IPS-18c (cell line): ENCODE data around the gene DDX41.

Experiments used
- H3K4me3 ChIP-seq: 2 replicates; pipeline ENCODE4 v1.7.0; 2013; ENCODE audit warnings: low read depth, mild to moderate bottlenecking, low read length, moderate library complexity; ENCODE audit not compliant: insufficient read depth
- H3K9me3 ChIP-seq: one replicate; pipeline ENCODE4 v1.6.1; 2013; ENCODE audit warnings: mild to moderate bottlenecking, low read length, moderate library complexity; ENCODE audit not compliant: control insufficient read depth, insufficient read depth

The DDX41 gene

DNA sequence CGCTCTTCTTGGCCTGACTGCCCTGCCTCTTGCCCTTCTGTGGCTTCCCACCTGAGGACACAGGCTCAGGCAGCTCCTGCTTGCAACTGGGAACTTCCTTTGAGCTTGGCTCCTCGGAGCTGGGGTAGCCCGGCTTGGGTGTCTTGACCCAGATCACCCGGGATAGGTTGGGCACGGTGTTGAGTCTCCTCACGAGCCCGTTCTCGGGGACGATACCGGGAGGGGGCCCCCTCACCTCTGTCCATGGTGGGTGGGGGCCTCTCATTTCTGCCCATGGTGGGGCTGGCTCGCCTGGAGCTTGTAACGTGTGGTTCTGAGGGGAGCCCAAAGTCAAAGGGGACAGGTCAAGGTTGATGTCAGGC lies 7.8 kb upstream of the DDX41 start:
- Histone ChIP-seq H3K9me3 (no peaks in the 10 kb centered on the region), H3K4me3 (no peak overlapping the region)

DNA sequence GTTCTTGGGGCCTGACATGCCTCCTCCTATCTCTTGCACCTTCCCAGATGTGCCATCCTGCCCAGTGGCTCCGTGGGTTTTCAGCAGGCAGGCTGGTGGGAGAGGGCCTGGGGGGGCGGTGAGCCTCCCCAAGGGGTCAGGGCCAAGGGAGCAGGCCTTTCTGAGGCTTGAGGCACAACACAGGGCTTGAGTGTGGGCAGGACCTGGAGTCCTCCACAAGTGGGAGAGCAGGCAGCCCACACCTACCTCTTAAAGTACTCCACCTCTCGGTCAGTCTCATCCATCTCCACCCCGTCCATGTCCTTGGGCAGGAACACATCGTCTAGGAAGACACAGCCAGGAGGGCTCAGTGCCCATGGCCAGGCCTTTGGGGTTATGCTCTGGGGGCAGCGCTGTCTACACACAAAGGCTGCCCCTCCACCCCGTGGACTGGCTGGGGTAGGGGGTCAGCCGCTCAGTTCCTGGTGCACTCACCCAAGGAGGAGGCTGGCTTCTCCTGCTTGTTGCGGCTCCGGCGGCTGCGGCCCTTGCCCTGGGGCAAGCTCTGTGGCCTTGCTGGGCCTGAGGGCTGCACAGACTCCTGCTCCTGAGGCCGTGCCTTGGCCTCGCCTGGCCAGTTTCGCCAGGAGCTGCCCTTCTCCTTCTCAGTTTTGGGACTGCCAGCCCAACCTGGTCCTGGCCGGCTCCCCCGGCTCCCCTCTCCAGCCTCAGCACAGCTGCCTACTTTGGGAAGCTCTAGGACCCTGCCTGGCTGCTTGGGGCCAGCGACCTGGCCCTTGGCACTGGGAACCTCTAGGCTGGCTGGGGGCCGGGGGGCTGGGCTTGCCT lies 7.2 kb upstream of the DDX41 start:
- Histone ChIP-seq H3K4me3 (no peak overlapping the region), H3K9me3 (no peaks in the 10 kb centered on the region)

DNA sequence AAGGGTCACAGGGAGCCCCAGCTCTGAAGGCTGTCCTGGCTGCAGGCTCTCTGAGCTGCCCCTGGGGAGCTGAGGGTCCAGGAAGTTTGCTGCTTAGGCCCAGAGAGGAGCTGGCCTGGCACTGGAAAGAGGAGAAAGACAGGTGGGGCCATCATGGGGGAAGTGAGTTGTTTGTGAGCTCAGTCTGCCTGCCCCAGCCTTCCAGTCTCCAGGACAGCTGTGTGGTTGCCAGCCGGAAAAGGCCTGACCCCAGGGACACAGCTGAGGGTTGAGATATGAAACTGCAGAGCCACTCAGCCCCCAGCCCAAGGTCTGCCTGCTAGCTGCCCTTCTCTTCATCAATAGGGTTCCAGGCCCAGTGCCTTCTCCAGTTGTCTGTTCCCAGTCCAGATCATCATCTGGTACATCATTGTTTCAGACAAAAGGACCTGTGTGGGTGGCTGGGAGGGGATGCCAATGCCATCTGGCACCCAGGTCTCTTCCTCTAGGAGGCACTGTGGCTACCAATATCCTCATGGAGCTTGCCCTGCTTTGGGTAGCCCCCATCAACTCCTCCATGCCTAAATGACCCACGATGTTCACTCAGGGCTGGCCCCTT lies 4.3 kb upstream of the DDX41 start:
- no peaks in the 10 kb centered on the region for H3K9me3 ChIP-seq

DNA sequence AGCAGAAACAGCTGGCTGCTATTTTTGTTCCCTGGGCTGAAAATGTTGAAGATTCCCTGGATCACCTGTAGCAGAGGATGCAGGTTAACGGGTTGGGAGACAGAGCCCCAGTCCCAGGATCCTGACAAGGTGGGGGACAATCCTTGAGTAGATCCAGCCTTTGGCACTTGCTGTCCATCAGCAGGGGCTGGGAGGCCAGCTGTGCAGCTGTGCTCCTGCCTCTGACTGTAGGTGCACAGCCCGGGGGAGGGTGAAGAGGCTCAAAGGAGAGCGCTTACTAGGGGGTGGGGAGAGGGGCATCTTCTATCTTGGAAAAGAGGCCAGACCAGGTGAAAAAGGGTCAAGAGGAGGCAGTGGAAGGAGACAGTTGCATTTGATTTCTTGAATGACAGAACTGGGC lies 3.5 kb upstream of the DDX41 start:
- no peaks in the 10 kb centered on the region for H3K9me3 ChIP-seq

More for the DNA sequence above, 4.3 kb upstream of the DDX41 start:
- H3K4me3 ChIP-seq: no peak overlapping the region

DNA sequence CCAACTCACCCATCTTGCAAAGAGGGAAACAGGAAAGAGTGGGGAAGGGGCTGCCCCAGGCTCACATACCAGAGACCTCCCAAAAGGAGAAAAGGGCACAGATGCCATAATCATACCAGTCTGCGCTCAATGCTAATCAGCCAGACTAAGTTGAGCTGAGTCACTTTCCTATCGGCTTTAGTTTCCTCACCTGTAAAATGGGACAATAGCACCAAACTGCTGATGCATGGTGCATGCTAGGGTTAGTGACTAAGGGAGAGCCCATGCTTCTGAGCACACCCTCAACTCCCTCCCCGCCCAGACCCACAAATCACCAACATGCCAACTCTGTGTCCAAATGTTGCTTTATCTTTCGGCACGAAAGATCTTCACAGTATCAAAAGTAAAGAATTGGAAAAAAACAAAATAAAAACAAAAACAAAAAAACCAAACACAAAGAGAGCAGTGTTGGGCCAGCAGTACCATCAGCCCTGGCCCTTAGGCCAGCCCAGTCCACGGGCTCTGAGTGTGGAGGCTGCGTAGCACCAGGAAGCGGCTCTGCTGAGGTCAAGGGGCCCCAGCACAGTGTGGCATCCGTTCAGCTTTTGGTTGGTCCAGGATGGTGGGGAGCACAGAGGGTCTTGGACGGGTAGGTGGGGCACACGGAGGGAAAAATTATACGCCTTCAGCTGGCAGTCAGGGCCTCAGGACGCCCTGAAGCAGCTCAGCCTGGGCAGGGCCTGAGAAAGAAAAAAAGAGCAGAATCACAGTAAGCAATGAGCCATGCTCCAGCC lies 2.9 kb upstream of the DDX41 start:
- H3K4me3 ChIP-seq: no peak overlapping the region
- H3K9me3 ChIP-seq: no peaks in the 10 kb centered on the region

More for the DNA sequence above, 3.5 kb upstream of the DDX41 start:
- H3K4me3 ChIP-seq: no peak overlapping the region

DNA sequence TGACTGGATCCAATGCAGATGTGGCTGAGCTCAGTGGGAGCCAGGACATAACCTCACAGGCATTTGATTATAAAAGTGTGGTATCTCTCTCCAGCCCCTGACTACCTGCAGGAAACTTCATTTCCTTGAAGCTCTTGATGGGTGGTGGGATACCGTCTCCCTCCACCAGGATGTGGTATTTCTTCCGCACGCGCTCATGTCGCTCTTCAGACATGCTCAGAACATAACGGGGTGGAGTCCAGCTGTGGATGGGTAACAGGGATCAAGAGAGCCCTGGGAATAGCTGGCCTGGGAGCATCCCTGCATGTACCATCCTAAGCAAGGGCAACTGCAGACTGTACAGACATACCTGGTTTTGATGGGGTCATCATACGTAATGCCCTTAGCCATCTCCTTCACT lies 1.2 kb downstream of the DDX41 start:
- Histone ChIP-seq H3K9me3 (no peaks in the 10 kb centered on the region), H3K4me3 (0 out of 2 replicates have a peak overlapping the region, but pooled peaks have one; percentile 95)

DNA sequence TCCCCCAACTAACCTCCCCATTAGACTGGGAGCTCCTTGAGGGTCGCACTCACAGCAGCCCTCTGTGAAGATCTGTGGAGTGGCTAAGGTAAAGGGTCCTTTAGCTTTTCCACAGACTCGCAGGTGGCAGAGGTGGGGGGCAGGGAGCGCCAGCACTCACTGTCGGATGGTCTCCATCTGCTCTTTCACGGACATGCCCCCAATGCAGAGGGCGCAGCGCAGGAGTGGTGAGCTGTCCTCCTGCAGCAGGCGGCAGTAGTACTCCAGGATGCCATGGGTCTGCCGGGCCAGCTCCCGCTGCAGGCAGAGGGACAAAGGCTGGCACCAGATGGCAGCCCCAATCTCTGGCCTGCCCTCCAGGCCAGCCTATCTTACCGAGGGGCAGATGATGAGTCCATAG lies 2.2 kb downstream of the DDX41 start:
- no peaks in the 10 kb centered on the region for H3K9me3 ChIP-seq
- no peak overlapping the region for H3K4me3 ChIP-seq

DNA sequence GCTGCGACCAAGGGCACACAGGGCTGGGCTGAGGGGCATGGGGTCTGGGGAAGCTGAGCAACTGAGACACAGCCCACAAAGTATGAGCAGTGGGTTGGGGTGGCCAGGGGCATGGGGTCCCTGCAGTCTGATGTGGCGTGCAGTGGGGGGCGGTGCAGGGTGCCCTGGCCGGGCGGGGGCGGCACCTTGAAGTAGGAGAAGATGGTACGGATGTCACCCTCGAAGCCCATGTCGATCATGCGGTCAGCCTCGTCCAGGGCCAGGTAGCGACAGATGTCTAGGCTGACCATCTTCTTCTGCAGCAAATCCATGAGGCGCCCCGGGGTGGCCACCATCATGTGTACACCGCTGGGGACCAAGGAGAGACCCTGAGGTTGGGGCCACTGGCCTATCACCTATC lies 3.3 kb downstream of the DDX41 start:
- Histone ChIP-seq H3K9me3 (no peaks in the 10 kb centered on the region), H3K4me3 (no peak overlapping the region)

DNA sequence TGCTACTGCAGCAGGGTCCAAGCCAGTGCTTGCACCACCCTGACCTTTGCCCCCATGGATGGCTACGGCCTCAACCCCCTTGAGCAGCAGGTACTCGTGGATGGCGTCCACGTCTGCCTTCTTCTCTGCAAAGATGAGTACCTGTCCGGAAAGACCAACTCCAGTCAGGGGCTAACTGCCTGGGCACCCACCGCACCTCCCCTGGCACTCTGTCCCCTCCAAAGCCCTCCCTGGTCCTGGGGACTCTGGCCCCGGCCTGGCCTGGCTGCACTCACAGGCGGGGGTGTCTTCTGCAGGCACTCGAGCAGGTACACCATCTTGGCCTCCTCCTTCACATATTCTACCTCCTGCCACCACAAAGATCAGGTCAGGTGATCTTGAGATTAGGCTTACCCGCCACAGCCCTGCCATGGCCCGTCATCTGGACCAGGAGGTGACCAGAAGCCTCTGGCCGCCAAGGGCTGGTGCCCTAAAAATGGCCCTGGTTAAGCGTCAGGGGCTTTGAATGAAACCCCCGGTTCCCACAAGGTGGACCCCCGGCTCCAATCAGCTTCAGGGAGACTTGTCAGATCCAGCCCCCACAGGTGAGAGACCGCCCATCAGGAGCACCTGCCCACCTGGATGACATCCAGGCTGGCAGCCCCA lies 3.9 kb downstream of the DDX41 start:
- no peaks in the 10 kb centered on the region for H3K9me3 ChIP-seq
- H3K4me3 ChIP-seq: no peak overlapping the region

DNA sequence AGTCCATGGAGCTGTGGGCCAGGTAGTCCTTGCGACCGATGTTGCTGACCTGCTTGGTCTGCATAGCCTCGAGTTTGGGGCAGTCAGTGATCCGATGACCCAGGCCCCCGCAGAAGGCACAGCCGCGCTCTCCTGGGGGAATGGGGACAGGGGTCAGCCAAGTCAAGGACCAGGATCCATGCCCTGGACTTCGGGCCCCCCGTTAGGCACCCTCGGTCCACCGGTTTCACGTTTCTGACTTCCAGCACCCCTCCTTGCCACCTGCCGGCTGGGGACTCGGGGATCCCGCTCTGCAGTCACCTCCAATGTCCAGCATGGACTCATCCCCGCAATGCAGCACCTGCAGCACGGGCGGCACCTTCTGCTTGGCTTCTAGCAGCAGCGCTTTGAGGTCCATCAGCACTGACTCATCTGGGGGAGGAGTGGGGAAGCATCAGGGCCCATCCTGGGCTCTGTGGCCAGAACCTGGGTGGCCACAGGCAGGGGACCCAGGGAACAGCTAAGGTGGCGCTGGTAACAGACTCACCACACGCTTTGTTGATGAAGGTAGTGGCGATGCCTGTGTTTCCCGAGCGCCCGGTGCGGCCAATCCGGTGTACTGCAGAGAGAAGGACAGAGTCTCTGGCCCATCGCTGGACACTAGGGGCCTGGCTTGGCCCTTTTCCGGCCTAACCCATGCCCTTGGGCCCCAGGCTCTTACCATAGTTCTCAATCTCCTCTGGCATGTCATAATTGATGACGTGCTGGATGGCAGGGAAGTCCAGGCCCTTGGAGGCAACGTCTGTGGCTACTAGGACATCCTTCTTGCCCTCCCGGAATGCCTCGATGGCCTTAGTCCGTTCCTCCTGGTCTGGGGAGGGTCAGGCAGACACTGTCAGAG lies 4.7 kb downstream of the DDX41 start:
- H3K9me3 ChIP-seq: no peaks in the 10 kb centered on the region
- no peak overlapping the region for H3K4me3 ChIP-seq

DNA sequence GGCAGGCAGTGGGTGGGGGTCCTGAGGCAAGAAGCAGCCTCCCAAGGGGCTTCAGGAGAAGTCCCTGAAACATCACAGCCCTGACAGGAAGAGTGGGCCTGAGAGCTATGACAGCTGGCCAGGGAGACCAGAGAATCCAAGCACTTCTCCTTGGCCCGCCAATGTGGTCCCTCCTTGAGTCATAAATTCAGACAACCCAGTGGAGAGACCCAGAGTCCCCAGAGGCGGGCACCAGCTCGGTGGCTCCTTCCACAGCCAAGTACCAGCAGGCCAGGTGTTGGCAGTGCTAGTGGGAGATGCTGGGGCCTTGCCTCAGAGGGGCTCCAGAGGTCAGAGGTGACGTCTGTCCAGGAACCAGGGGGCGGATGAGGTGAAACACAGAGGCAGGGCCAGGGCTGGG lies 5.6 kb downstream of the DDX41 start:
- Histone ChIP-seq H3K4me3 (no peak overlapping the region), H3K9me3 (no peaks in the 10 kb centered on the region)

DNA sequence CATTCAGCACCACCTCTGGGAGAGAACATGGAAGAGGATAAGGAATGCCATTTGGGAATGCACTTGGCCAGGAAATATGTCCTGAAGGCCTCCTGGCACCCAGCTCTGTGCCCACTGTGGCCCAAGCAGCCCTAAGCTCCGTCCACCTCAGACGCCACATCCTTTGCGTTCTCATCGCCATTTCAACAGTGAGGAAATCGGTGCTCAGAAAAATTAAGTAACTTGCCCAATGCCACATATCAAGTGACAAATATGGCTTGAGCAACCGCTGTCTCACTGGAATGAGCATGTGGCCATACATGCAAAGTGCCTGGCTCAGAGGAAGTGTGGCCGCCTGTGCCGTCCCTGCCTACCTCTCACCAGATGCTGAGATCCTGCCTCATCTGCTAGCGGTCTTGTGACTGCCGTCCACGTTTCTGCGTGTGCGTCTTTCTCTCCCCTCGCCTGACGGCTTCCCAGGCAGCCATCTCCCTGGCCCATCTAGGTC lies 6.2 kb downstream of the DDX41 start:
- no peaks in the 10 kb centered on the region for H3K9me3 ChIP-seq
- H3K4me3 ChIP-seq: no peak overlapping the region

DNA sequence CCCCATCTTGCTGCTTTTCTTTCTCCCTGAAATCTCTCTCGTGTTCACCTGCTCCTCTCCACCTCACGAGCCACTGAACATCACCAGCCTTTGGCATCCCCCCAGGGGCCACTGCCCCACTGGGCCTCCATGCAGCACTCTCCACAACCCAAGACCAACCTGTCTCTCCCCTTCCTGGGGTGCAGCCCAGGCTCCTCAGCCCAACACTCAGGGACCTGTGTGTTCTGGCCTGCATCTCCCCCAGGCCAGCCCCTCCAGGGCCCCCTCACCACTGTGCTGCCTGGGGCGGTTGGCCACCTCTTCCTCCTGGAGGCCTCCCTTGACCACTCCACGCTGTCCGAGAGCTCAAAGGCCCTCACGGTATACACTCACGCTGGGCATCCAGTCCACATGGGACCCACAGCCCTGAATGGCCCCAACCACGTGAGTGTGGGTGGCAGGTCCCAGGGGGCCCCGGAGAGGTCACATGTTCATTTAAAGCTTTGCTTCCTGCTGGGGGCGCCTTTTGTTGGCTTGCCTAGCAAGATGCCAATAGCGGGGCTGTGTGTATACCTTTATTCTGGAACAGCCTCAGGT lies 6.7 kb downstream of the DDX41 start:
- Histone ChIP-seq H3K9me3 (no peaks in the 10 kb centered on the region), H3K4me3 (no peak overlapping the region)

DNA sequence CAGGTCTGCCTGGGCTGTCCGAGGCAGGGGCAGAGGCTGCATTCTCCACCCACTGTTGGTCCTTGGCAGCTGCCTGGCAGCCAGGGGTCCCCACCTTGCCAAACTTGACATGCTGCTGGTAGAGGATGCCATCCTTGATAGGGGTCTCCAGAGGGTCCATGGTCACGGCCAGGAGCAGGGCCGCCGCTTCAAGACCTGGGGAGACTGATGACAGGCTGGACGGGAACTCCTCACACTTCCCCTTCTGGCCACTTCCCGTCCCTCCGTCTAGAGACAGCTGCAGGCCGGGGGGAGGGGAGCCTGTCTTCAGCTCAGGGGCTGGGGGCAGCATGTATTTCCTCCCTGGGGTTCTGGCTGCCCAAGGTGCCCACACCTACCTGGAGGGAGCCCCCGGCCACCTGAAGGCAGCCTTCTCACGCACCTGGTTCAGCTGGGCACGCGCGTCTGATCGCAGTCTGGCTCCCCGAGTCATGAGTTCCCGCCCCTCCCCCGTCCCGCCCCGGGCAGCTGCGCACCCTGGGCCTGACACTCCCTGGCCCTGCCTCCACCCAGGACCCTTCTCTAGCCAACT lies 7.3 kb downstream of the DDX41 start, which contains the start of gene DOK3:
Gene DOK3, minus strand, starts transcription at position 446 of the 571 bp plus-strand sequence. Its CDS starts 286 bp downstream, at position 160.
- H3K9me3 ChIP-seq: no peaks in the 10 kb centered on the region
- no peak within 1 kb of the TSS for H3K4me3 ChIP-seq

DNA sequence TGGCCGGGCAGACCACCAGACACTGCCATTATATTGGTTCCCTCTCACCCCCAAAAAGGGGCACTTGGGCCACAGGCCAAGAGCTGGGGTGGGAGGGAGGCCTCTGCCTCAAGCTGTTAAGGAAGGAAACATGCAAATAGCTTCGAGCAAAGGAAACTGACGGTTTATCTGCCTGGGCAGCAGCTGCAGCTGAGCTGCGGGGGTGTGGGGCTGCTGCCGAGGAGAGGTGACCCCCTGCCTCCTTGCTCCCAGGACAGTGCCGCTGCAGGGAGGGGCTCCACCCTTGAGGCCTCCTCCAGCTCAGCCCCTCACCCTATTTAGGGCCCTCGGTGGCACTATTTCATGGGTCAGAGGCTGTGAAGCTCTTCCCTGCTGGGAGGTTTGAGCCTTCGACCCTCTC lies 7.9 kb downstream of the DDX41 start:
- no peaks in the 10 kb centered on the region for H3K9me3 ChIP-seq
- H3K4me3 ChIP-seq: no peak overlapping the region

DNA sequence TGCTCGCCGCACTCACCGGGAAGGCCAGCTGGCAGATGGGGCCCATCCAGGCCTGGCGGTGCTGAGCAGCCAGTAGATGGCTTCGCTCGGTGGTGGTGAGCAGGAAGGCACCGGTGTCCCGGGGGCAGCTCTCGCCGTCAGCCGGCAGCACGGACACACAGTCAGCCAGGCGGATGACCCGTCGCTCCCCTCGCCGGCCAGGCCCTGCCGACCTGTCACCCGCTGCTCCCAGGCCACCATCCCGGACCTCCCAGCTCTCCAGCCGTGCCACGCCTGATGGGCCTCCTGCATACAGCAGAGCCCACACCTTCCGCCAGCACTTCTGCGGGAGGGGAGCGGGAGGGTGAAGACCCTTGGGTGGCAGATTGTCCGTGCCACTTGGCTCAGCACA lies 8.5 kb downstream of the DDX41 start:
- H3K4me3 ChIP-seq: no peak overlapping the region
- H3K9me3 ChIP-seq: no peaks in the 10 kb centered on the region
